Suprapubic skin (tissue), 4 donors: ENCODE data around the gene C11orf54. TPM values are rescaled to one million over a fixed set of nuclear protein-coding genes. Genes with fewer than 3 reads are reported as not detected.

ENCODE experiments used
- DNase-seq, 2 donors: peaks; one replicate each; pipeline ENCODE4 v3.0.0-alpha.2; 2019; ENCODE audit warnings: low spot score in 2 of 2
- H3K27ac ChIP-seq: fragments of 200-600 bp; sonication (generic); one replicate; pipeline ENCODE4 v1.5.1; 2019
- H3K27me3 ChIP-seq: fragments of 200-600 bp; sonication (generic); one replicate; pipeline ENCODE4 v1.5.1; 2019
- H3K36me3 ChIP-seq: fragments of 200-600 bp; sonication (generic); one replicate; pipeline ENCODE4 v1.5.1; 2019
- H3K4me1 ChIP-seq: fragments of 200-600 bp; sonication (generic); one replicate; pipeline ENCODE4 v1.5.1; 2019
- H3K4me3 ChIP-seq: fragments of 200-600 bp; sonication (generic); one replicate; pipeline ENCODE4 v1.5.1; 2019; ENCODE audit warnings: mild to moderate bottlenecking
- H3K9me3 ChIP-seq: fragments of 200-600 bp; sonication (generic); one replicate; pipeline ENCODE4 v1.5.1; 2019
- CTCF ChIP-seq, 2 donors: fragments of 200-600 bp in 1 of 2; fragments of 450-650 bp in 1 of 2; sonication (generic) in 1 of 2; IDR thresholded peaks; one replicate each; pipeline ENCODE4 v1.5.1; 2016 to 2019; ENCODE audit warnings: antibody characterized with exemption in 2 of 2, mild to moderate bottlenecking in 1 of 2, moderate library complexity in 1 of 2
- EP300 ChIP-seq: sonication (generic); formaldehyde crosslinking; IDR thresholded peaks from one replicate; pipeline ENCODE4 v1.6.1; 2017; ENCODE audit warnings: antibody characterized with exemption
- POLR2A ChIP-seq, 2 donors: fragments of 450-650 bp; IDR thresholded peaks; one replicate each; pipeline ENCODE4 v1.6.1; 2017; ENCODE audit warnings: antibody characterized with exemption in 2 of 2, mild to moderate bottlenecking in 2 of 2, moderate library complexity in 2 of 2
- POLR2AphosphoS5 ChIP-seq, 3 donors: sonication (generic); formaldehyde crosslinking; IDR thresholded peaks; one replicate each; pipeline ENCODE4 v1.6.1; 2017; ENCODE audit warnings: antibody characterized with exemption in 3 of 3
- WGBS: methylation state at CpG from one replicate; pipeline ENCODE4 v1.1.5; 2018; 5-methylcytosine and 5-hydroxymethylcytosine counted together
- total RNA-seq, 4 donors: library from RNA; depleted of rRNA; stranded (reverse); fragments of >200 nt; gene quantifications; one replicate each; pipeline ENCODE4 v1.1.0, GENCODE V29; 2016

The C11orf54 gene
- total RNA-seq, 4 donors from 2014 or later: 19.4 to 62.1 (median 26.5) TPM

- Histone ChIP-seq H3K4me3 (no peak overlapping the region), H3K27ac (no peak overlapping the region), H3K36me3 (peaks cover 87% of the 10 kb centered on the region), H3K4me1 (peaks cover 43% of the 10 kb centered on the region), H3K9me3 (no peaks in the 10 kb centered on the region), H3K27me3 (no peaks in the 10 kb centered on the region)
- TF ChIP-seq CTCF (IDR thresholded peaks at IDR 0.05) (no peak), POLR2A (IDR thresholded peaks at IDR 0.05) (no peak), EP300 (no peak), POLR2AphosphoS5 (IDR thresholded peaks at IDR 0.05) (no peak)
- 87% methylated on average over 1 of the region's 1 CpG for WGBS
- DNase-seq: no peak
These were observed 6.8 kb upstream of the C11orf54 start for GRCh38 chr11:93734427-93735222.

- Histone ChIP-seq H3K36me3 (peaks cover 77% of the 10 kb centered on the region), H3K4me3 (no peak overlapping the region), H3K4me1 (peaks cover 49% of the 10 kb centered on the region), H3K9me3 (no peaks in the 10 kb centered on the region), H3K27me3 (no peaks in the 10 kb centered on the region), H3K27ac (no peak overlapping the region)
- no peak for DNase-seq
- no peak for TF ChIP-seq POLR2A (IDR thresholded peaks at IDR 0.05)
- TF ChIP-seq POLR2AphosphoS5 (IDR thresholded peaks at IDR 0.05): no peak
- TF ChIP-seq CTCF (IDR thresholded peaks at IDR 0.05): no peak
- no peak for TF ChIP-seq EP300
- 83% methylated on average over 1 of the region's 1 CpG for WGBS
These were observed 5.8 kb upstream of the C11orf54 start for GRCh38 chr11:93735627-93736026.

- Histone ChIP-seq H3K27ac (no peak overlapping the region), H3K9me3 (no peaks in the 10 kb centered on the region), H3K27me3 (no peaks in the 10 kb centered on the region), H3K36me3 (peaks cover 72% of the 10 kb centered on the region), H3K4me3 (no peak overlapping the region), H3K4me1 (peaks cover 49% of the 10 kb centered on the region)
- no peak for DNase-seq
- no peak for TF ChIP-seq POLR2A (IDR thresholded peaks at IDR 0.05)
- no peak for TF ChIP-seq POLR2AphosphoS5 (IDR thresholded peaks at IDR 0.05)
- no peak for TF ChIP-seq EP300
- TF ChIP-seq CTCF (IDR thresholded peaks at IDR 0.05): no peak
These were observed 5.3 kb upstream of the C11orf54 start for GRCh38 chr11:93736129-93736528.

GRCh38 chr11:93737904-93738612 lies 3.4 kb upstream of the C11orf54 start:
- DNase-seq: no peak
- Histone ChIP-seq H3K4me1 (peaks cover 61% of the 10 kb centered on the region), H3K27me3 (no peaks in the 10 kb centered on the region), H3K9me3 (no peaks in the 10 kb centered on the region), H3K4me3 (peak overlapping the region; percentile 87), H3K27ac (no peak overlapping the region), H3K36me3 (peaks cover 53% of the 10 kb centered on the region)
- 44% methylated on average over 6 of the region's 6 CpGs for WGBS
- no peak for TF ChIP-seq CTCF (IDR thresholded peaks at IDR 0.05)
- TF ChIP-seq POLR2AphosphoS5 (IDR thresholded peaks at IDR 0.05): no peak
- no peak for TF ChIP-seq EP300
- TF ChIP-seq POLR2A (IDR thresholded peaks at IDR 0.05): no peak

- Histone ChIP-seq H3K4me1 (peaks cover 61% of the 10 kb centered on the region), H3K27me3 (no peaks in the 10 kb centered on the region), H3K4me3 (peak overlapping the region; percentile 87), H3K36me3 (peaks cover 52% of the 10 kb centered on the region), H3K9me3 (no peaks in the 10 kb centered on the region), H3K27ac (no peak overlapping the region)
- 61% methylated on average over 6 of the region's 6 CpGs for WGBS
- TF ChIP-seq EP300: no peak
- no peak for TF ChIP-seq POLR2A (IDR thresholded peaks at IDR 0.05)
- no peak for TF ChIP-seq CTCF (IDR thresholded peaks at IDR 0.05)
- TF ChIP-seq POLR2AphosphoS5 (IDR thresholded peaks at IDR 0.05): no peak
- DNase-seq: no peak
These were observed 2.8 kb upstream of the C11orf54 start for GRCh38 chr11:93738647-93739081.
